Upper lobe of right lung (tissue), 1 donor: ENCODE data around the gene ELAC1. TPM values are rescaled to one million over a fixed set of nuclear protein-coding genes. Genes with fewer than 3 reads are reported as not detected.
A peak's percentile ranks its signal among the peaks of the same experiment; 100 is the strongest.

ENCODE experiments used
- ATAC-seq: fragments of 200-7000 bp; cut with Tn5 transposase; one replicate; pipeline ENCODE4 v1.9.1; 2020; ENCODE audit warnings: mild to moderate bottlenecking, moderate library complexity
- DNase-seq: peaks from one replicate; pipeline ENCODE4 v3.0.0-alpha.2; 2020
- H3K27ac ChIP-seq: fragments of 200-600 bp; one replicate; pipeline ENCODE4 v1.8.0; 2022
- H3K27me3 ChIP-seq: fragments of 200-600 bp; one replicate; pipeline ENCODE4 v1.8.0; 2022; ENCODE audit warnings: mild to moderate bottlenecking
- H3K36me3 ChIP-seq: fragments of 200-600 bp; one replicate; pipeline ENCODE4 v1.8.0; 2022
- H3K4me1 ChIP-seq: fragments of 200-600 bp; one replicate; pipeline ENCODE4 v1.8.0; 2022
- H3K4me3 ChIP-seq: fragments of 200-600 bp; one replicate; pipeline ENCODE4 v1.8.0; 2022; ENCODE audit warnings: mild to moderate bottlenecking
- H3K9me3 ChIP-seq: fragments of 200-600 bp; one replicate; pipeline ENCODE4 v1.8.0; 2022
- intact Hi-C: fragments of 100-400 bp; cut with DNase I; formaldehyde crosslinking; loops from one replicate; pipeline ENCODE4 v1.11.0; 2022
- total RNA-seq: library from RNA; stranded (reverse); fragmentation: NEBNext Ultra II Directional; extraction: Animal tissue kit (Norgen Biotek cat#: 25700); gene quantifications from one replicate; pipeline ENCODE4 v1.2.1, GENCODE V29; 2021
- TF ChIP-seq, protein P1 (sequence below): fragments of 200-600 bp; IDR thresholded peaks from one replicate; pipeline ENCODE4 v1.8.0; 2022; ENCODE audit warnings: antibody characterized with exemption
- donor health status: DM: no; HTN: yes; CAD: no; lungs with severe emphysema.

The ELAC1 gene
- total RNA-seq, 1 donor from 2014 or later = 6.8 TPM

DNA sequence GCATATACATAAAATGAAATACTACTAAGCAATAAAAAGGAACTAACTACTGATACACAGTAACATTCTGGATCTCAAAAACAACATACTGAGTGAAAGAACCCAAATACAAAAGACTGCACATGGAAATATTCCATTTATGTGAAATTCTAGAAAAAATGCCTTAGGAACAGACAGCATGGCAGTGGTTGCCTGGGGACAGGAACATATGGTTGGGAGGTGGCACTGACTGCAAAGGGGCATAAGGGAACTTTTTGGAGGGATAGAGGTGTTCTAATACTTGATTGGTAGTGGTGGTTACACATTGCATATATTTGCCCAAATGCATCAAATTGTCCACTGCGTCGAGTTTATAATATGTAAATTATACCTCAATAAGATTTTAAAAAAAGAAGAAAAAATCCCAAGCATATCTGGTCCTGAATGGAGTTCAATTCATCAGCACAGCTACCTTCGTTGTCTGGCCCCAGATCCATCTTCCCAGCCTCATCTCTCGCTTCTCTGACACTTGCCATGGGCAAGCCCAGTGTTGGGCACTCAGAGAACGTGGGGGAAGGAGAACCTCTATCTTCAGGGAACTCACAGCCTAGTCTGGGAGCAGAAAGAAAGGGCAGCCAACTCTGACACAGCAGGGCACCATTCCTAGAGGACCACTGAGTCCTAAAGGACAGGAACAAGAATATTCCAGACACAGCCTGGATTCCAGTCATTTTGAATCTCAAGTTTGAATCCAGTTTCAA is 53.6 kb downstream of the ELAC1 start:
- intact Hi-C loops = no loop called here

DNA sequence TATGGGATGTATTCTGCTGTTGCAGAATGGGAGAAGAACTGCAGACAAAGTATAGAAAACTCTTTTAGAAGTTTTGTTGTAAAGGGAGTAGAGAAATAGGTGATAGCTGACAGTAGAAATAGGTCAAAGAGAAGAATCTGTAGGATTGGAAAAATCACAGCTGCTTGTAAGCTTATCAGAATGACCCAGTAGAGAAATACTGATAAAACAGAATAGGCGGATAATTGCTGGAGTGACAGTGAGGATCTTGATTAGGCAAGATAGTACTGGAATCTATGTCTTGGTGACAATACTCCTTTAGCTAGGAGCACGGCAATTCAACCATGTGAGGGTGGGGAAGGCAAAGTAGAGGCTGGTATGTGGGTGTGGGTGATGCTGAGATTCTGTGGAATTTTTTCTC is 57.7 kb downstream of the ELAC1 start:
- TF ChIP-seq, protein P1, sequence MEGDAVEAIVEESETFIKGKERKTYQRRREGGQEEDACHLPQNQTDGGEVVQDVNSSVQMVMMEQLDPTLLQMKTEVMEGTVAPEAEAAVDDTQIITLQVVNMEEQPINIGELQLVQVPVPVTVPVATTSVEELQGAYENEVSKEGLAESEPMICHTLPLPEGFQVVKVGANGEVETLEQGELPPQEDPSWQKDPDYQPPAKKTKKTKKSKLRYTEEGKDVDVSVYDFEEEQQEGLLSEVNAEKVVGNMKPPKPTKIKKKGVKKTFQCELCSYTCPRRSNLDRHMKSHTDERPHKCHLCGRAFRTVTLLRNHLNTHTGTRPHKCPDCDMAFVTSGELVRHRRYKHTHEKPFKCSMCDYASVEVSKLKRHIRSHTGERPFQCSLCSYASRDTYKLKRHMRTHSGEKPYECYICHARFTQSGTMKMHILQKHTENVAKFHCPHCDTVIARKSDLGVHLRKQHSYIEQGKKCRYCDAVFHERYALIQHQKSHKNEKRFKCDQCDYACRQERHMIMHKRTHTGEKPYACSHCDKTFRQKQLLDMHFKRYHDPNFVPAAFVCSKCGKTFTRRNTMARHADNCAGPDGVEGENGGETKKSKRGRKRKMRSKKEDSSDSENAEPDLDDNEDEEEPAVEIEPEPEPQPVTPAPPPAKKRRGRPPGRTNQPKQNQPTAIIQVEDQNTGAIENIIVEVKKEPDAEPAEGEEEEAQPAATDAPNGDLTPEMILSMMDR = no peak
- Histone ChIP-seq H3K27ac (no peak overlapping the region), H3K4me1 (peaks cover 15% of the 10 kb centered on the region), H3K36me3 (no peaks in the 10 kb centered on the region), H3K9me3 (no peaks in the 10 kb centered on the region), H3K27me3 (no peaks in the 10 kb centered on the region), H3K4me3 (no peak overlapping the region)
- DNase-seq (no peak), ATAC-seq (no peak)
- intact Hi-C loops = no loop called here

More for the DNA sequence above, 53.6 kb downstream of the ELAC1 start:
- H3K27ac ChIP-seq = no peak overlapping the region
- no peaks in the 10 kb centered on the region for H3K4me1 ChIP-seq
- H3K4me3 ChIP-seq = no peak overlapping the region
- TF ChIP-seq, protein P1 = no peak
- no peak for ATAC-seq
- H3K36me3 ChIP-seq = no peaks in the 10 kb centered on the region
- H3K9me3 ChIP-seq = no peaks in the 10 kb centered on the region
- no peaks in the 10 kb centered on the region for H3K27me3 ChIP-seq
- no peak for DNase-seq

DNA sequence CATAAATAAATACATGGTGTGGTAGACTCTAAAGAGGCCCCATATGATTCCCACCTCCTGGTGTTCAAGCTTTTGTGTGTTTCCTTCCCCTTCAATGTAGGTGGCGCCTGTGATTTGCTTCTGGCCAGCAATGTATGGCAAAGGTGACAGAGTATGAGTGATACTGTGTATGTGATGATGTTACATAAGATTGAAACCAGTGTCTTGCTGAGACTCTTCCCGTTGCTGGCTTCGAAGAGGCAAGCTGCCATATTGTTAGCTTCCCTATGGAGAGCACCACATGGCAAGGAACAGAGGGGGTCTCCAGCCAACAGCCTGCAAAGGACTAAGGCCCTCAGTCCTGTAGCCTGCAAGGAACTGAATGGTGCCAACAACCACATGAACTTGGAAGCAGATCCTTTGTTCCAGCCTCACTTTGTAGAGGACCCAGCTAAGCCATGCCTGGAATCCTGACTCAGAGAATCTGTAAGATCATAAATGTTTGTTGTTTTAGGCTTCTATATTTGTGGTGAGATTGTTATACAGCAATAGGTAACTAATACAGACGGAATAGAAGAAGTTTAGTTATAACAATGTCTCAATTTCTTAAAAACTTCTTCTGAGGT is 60.5 kb downstream of the ELAC1 start:
- no peak overlapping the region for H3K4me3 ChIP-seq
- H3K9me3 ChIP-seq = no peaks in the 10 kb centered on the region
- DNase-seq (no peak), ATAC-seq (peak; percentile 34)
- H3K27me3 ChIP-seq = no peaks in the 10 kb centered on the region
- TF ChIP-seq, protein P1 = no peak
- H3K36me3 ChIP-seq = no peaks in the 10 kb centered on the region
- intact Hi-C loops = no loop called here
- H3K27ac ChIP-seq = no peak overlapping the region
- peaks cover 31% of the 10 kb centered on the region for H3K4me1 ChIP-seq

DNA sequence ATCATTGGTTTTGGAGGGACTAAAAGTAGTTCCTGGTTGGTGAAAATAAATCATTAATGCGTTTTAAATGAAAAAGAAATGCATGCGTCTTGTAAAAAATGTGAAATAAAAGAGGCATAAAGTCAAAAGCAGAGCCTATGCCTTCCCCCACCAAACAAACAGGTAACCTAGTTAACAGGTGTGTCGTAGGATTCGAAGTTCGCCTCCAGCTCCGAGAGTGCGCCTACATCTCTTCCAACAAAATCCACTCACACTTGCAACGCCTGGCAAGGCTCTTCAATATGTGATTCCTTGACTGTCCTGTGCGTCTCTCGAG is 61.5 kb downstream of the ELAC1 start:
- H3K4me1 ChIP-seq = peaks cover 34% of the 10 kb centered on the region
- DNase-seq = no peak
- intact Hi-C loops = no loop called here
- TF ChIP-seq, protein P1 = no peak
- ATAC-seq = no peak
- peak overlapping the region; percentile 96 for H3K27ac ChIP-seq
- no peaks in the 10 kb centered on the region for H3K27me3 ChIP-seq
- H3K36me3 ChIP-seq = peaks cover 2% of the 10 kb centered on the region
- no peaks in the 10 kb centered on the region for H3K9me3 ChIP-seq
- peak overlapping the region; percentile 67 for H3K4me3 ChIP-seq

DNA sequence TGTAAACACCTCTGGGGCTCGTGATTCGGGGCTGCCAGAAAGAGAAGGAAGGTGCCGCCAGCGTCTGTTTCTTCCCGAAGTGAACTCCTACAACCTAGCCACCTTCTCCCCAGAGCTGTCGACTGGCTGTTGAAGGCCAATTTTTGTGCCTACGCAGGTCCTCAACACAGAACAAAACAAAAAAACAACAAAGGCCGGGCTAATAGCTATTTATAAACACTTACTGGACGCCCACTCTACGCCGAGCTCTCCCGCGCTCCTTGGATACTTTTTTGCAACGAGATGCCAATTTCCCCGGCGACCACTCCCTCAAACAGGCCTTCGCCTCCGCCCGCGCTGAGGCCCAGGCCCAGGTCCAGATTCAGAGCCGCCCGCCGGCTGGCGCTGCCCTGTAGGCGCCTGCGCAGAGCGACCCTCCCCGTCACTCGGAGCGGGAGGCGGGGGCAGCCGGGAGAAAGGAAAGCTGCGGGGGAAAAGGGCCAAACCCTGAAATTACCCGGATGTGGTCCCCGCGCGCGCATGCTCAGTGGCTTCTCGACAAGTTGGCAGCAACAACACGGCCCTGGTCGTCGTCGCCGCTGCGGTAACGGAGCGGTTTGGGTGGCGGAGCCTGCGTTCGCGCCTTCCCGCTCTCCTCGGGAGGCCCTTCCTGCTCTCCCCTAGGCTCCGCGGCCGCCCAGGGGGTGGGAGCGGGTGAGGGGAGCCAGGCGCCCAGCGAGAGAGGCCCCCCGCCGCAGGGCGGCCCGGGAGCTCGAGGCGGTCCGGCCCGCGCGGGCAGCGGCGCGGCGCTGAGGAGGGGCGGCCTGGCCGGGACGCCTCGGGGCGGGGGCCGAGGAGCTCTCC is 62.1 kb downstream of the ELAC1 start, which contains the start of gene SMAD4:
SMAD4 (plus strand) TSS at position 520 of the 843 bp plus-strand sequence. CDS start 16,834 bp downstream, outside the sequence.
- Histone ChIP-seq H3K9me3 (no peaks in the 10 kb centered on the region), H3K4me3 (peak within 1 kb of the TSS; percentile 67), H3K27me3 (no peaks in the 10 kb centered on the region), H3K36me3 (peaks cover 4% of the 10 kb centered on the region), H3K4me1 (peaks cover 40% of the 10 kb centered on the region), H3K27ac (peak within 1 kb of the TSS; percentile 96)
- intact Hi-C loops = no loop called here
- DNase-seq = peak; percentile 99
- TF ChIP-seq, protein P1 = no peak
- peak; percentile 95 for ATAC-seq
